NCI-H446 treated with DMSO at 0.1 percent for 48 hours (cell line): Measurements from ENCODE around the gene VSTM4.

Experiments used
- DNase-seq: peaks from one replicate; lab custom pipeline; 2025; lab: John Stamatoyannopoulos, UW

The VSTM4 gene

GRCh38 chr10:49070701-49071100 is 44.6 kb downstream of the VSTM4 start:
- DNase-seq = no peak

- no peak for DNase-seq
Observed at GRCh38 chr10:49068672-49069217, 46.6 kb downstream of the VSTM4 start.

GRCh38 chr10:49068209-49068608 is 47.1 kb downstream of the VSTM4 start:
- DNase-seq = no peak

- no peak for DNase-seq
Observed at GRCh38 chr10:49066944-49067730, 48.2 kb downstream of the VSTM4 start.

- DNase-seq = no peak
Observed at GRCh38 chr10:49062229-49062628, 53.1 kb downstream of the VSTM4 start.

- DNase-seq = no peak
Observed at GRCh38 chr10:49061667-49062066, 53.7 kb downstream of the VSTM4 start.

- DNase-seq = no peak
Observed at GRCh38 chr10:49058463-49059255, 56.7 kb downstream of the VSTM4 start.

- DNase-seq = no peak
Observed at GRCh38 chr10:49057231-49057880, 58.0 kb downstream of the VSTM4 start.

GRCh38 chr10:49056356-49056755 is 59.0 kb downstream of the VSTM4 start:
- DNase-seq = no peak

- DNase-seq = no peak
Observed at GRCh38 chr10:49055221-49055849, 60.0 kb downstream of the VSTM4 start.

- no peak for DNase-seq
Observed at GRCh38 chr10:49054753-49055152, 60.6 kb downstream of the VSTM4 start.

- no peak for DNase-seq
Observed at GRCh38 chr10:49053998-49054692, 61.2 kb downstream of the VSTM4 start.

GRCh38 chr10:49053053-49053997 is 62.0 kb downstream of the VSTM4 start:
- DNase-seq = no peak

GRCh38 chr10:49052069-49052468 is 63.3 kb downstream of the VSTM4 start:
- no peak for DNase-seq

GRCh38 chr10:49050906-49051305 is 64.4 kb downstream of the VSTM4 start:
- DNase-seq = no peak

GRCh38 chr10:49050366-49050765 is 65.0 kb downstream of the VSTM4 start:
- no peak for DNase-seq

- DNase-seq = no peak
Observed at GRCh38 chr10:49049660-49050059, 65.7 kb downstream of the VSTM4 start.

GRCh38 chr10:49047128-49047639 is 68.1 kb downstream of the VSTM4 start:
- DNase-seq = no peak

- no peak for DNase-seq
Observed at GRCh38 chr10:49044293-49045193, 70.8 kb downstream of the VSTM4 start.
